ENCODE measurements around the gene SOX13. TPM values are rescaled to one million over a fixed set of nuclear protein-coding genes. Genes with fewer than 3 reads are reported as not detected.

The SOX13 gene
- total and polyA plus RNA-seq, 9 of the 15 experiments (the other 6 are each of a cell fraction or from before 2014, with no cell fraction given) = 0.03 to 0.35 (median 0.06) TPM; not detected in 5

- peaks cover 17 to 42% of the 10 kb centered on the region in 2 experiments; a peak in 4 of 5 replicates for H3K27me3 ChIP-seq (ENCODE audit: control insufficient read depth in 2 of 2, insufficient read depth in 2 of 2, low read length in 2 of 2)
- FAIRE-seq (no peak), ATAC-seq (no peak), DNase-seq (ENCODE audit: extremely low read depth in 1 of 4, low spot score in 3 of 4) (no peak)
- POLR2A ChIA-PET = no interaction called here
- H2AFZ ChIP-seq (ENCODE audit: low read depth, low read length) = no peak overlapping the region
- CTCF ChIA-PET (ENCODE audit: low intra/inter-chr PET ratio) = no interaction called here
- H3K9ac ChIP-seq (ENCODE audit: insufficient read depth in 1 of 2, low read depth in 2 of 2, low read length in 2 of 2) = no peak overlapping the region
- H3K4me2 ChIP-seq (ENCODE audit: insufficient read depth, low read length) = no peak overlapping the region
- H3K27ac ChIP-seq (ENCODE audit: extremely low read depth, low read depth, low read length) = no peak overlapping the region
- no peaks in the 10 kb centered on the region for H3K79me2 ChIP-seq (ENCODE audit: control insufficient read depth, insufficient read depth, low read length)
- intact Hi-C loops (cut with micrococcal nuclease) (no loop called here), in situ Hi-C loops (cut with MboI) (no loop called here)
- peaks cover 13% of the 10 kb centered on the region for H4K20me1 ChIP-seq (replicated peaks; ENCODE audit: control insufficient read depth, insufficient read depth, low read length)
- no peaks in the 10 kb centered on the region for H3K36me3 ChIP-seq (ENCODE audit: control insufficient read depth, insufficient read depth, low read length)
- no TSS peak for BruUV-seq (replicated peaks)
- 0% methylated on average over 4 of the region's 4 CpGs for WGBS (ENCODE audit: insufficient coverage, low coverage, missing lambda C conversion rate)
- no peaks in the 10 kb centered on the region for H3K9me1 ChIP-seq (ENCODE audit: control insufficient read depth, insufficient read depth, low read length)
- no peaks in the 10 kb centered on the region for H3K4me1 ChIP-seq (replicated peaks in 1 of 2; ENCODE audit: control insufficient read depth in 2 of 2, insufficient read depth in 2 of 2, low read length in 2 of 2)
- no peak overlapping the region for H3K4me3 ChIP-seq
- H3K9me3 ChIP-seq (replicated peaks; ENCODE audit: control insufficient read depth, insufficient read depth, low read depth, low read length) = no peaks in the 10 kb centered on the region
- TF ChIP-seq ZNF639 (CRISPR knock-in tag; conservative IDR thresholded peaks at IDR 0.05 in 1 of 2, IDR thresholded peaks at IDR 0.05 in 1 of 2) (peak in 1 of 2 experiments; percentile 25; a peak in 1 of 4 replicates), SMAD3 (CRISPR knock-in tag; conservative IDR thresholded peaks at IDR 0.05) (no peak), ZNF644 (tag; IDR thresholded peaks at IDR 0.05; ENCODE audit: low read depth) (no peak), MTF1 (CRISPR knock-in tag; IDR thresholded peaks at IDR 0.05; ENCODE audit: borderline replicate concordance) (no peak), HSF4 (CRISPR knock-in tag; IDR thresholded peaks at IDR 0.05; ENCODE audit: borderline replicate concordance) (no peak), ZBTB11 (CRISPR knock-in tag; IDR thresholded peaks at IDR 0.05) (no peak), ZNF655 (CRISPR knock-in tag; IDR thresholded peaks at IDR 0.05) (no peak), HMGXB4 (CRISPR knock-in tag; IDR thresholded peaks at IDR 0.05) (no peak), KLF1 (tag; IDR thresholded peaks at IDR 0.05) (no peak), HMG20B (CRISPR knock-in tag; IDR thresholded peaks at IDR 0.05) (no peak), ZSCAN29 (IDR thresholded peaks at IDR 0.05) (no peak), ZFP1 (CRISPR knock-in tag; IDR thresholded peaks at IDR 0.05) (no peak), CEBPG (CRISPR knock-in tag; IDR thresholded peaks at IDR 0.05) (peak; percentile 23; the same call in 1 of the 2 replicates), CEBPG (tag; conservative IDR thresholded peaks at IDR 0.05 in 1 of 2, IDR thresholded peaks at IDR 0.05 in 1 of 2) (peak; percentile 30 to 86)
Measured at GRCh38 chr1:204145033-204145504, 72.2 kb downstream of the SOX13 start.
